ENCODE measurements around the gene RBM34.
"Not testable (repeated sequence)": the region's sequence is repeated elsewhere in the genome, so short reads cannot be mapped to it uniquely, and the experiment has no call there.

The RBM34 gene

DNA sequence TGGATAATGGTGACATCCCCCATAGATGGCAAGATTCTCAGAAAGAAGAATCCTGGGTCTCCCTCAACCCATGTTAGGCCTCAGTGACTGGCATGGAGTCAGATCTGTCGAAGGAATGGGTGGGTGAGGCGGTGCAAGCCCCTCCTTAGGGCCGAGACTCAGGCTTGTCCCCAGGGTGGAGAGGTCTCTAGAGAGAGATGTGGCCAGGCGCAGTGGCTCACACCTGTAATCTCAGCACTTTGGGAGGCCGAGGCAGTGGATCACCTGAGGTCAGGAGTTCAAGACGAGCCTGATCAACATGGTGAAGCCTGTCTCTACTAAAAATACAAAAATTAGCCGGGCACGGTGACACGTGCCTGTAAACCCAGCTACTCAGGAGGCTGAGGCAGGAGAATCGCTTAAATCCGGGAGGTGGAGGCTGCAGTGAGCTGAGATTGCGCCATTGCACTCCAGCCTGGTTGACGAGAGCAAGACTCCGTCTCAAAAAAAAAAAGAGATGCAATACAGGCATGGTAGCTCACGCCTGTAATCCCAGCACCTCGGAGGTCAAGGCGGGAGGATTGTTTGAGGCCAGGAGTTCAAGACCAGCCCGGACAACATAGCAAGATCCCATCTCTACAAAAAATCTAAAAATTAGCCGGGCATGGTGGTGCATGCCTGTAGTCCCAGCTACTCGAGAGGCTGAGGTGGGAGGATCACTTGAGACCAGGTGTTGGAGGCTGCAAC, 69.6 kb downstream of the RBM34 start:
- DNase-seq, result not testable (repeated sequence)

DNA sequence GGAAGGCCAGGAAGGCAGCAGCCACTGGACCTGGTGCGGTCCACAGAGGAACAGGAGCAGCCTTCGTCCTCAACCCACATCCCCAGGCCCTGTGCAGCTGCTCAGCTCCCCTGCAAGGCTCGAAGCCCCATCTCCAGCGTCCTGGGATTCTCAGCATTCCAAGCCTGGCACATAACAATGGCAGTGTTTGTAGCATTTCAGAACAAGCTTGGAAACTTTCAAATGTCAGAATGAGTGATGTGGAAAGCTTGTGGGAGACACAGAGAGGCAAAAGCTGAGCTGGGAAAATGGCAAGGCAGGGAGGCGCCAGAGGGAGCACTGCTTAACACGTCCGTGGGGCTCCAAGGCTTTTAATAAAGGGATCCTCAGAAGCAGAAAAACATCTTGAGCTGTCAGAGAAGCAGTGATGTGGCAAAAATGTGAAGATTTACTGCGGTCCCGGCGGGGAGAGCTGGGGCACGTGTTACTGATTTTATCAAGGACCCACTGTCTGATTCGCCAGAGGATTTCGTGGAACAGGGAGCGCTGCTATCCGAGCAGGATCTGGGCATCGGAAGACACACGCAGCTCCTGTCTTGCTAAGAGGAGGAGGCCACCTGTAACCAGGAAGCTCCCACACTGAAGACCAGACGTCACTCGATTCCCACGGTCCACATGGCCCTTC, 70.5 kb downstream of the RBM34 start:
- no peak for DNase-seq

DNA sequence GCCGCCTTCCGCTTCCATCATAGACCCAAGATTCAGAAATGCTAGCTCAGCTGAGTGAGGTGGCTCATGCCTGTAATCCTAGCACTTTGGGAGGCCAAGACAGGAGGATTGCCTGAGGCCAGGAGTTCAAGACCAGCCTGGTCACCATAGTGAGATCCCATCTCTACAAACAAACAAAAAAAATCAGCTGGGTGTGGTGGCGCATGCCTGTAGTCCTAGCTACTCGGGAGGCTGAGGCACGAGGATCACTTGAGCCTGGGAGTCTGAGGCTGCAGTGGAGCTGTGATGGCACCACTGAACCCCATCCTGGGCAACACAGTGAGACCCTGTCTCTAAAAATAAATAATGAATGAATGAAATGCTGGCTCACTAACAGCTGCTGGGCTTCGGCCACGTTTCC, 72.1 kb downstream of the RBM34 start:
- DNase-seq, result no peak

DNA sequence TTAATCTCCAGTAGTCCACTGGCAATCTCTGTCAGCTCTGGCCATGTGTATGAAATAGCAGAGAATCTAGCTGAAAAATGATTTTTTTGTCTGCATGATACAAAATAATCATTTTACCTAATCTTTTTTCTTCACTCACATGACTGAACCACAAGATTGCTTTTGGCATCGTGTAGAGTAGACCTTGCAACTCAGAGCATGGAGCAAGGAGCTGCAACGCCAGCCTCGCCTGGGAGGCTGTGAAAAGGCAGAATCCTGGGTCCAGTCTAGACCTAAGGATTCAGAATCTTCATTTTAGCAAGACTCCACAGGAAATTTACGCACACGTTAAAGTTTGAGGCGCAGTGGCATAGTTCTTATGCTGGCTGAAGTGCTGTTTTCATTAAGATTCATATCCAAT, 72.6 kb downstream of the RBM34 start:
- DNase-seq, result no peak

DNA sequence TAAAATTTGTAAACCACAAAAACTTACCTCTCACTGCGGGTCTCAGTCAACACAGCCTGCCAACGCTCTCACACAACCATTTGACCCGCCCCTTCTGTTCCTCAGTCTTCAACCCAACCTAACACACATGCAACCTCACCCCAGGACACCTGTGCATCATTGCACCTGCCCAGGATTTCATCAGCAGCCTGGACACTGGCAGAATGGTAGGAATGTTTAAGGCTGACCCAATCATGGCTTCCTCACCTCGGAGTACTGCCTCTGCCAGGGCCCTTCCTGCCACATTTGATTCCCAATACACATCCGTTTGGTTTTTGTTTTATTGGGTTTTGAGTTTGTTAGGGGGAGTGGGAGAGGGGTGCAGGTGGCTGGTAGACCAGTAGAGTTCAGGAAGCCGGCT, 73.1 kb downstream of the RBM34 start:
- no peak for DNase-seq

DNA sequence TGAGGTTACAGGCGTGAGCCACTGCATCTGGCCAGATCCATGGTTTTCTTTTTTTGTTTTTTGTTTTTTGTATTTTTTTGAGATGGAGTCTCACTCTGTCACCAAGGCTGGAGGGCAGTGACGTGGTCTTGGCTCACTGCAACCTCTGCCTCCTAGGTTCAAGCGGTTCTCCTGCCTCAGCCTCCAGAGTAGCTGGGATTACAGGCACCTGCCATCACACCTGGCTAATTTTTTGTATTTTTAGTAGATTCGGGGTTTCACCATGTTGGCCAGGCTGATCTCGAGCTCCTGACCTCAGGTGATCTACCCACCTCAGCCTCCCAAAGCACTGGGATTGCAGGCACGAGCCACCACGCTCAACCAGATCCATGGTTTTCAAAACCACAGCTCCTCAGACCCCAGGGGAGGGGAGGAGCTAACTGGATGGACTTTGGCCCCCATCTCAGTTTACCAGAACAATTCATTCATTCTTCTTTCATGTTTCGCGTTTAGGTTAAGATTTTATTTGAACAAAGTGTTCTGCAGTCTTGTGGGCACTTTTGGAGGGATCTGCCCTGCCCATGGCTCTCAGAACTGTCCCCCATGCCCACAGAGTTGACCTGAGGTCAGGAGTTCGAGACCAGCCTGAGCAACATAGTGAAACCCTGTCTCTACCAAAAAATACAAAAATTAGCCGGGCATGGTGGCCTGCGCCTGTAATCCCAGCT, 75.5 kb downstream of the RBM34 start:
- not testable (repeated sequence) for DNase-seq

All from NCI-H345 (cell line).